Lung (tissue), 12 donors: ENCODE results near the gene IGSF21. TPM values are rescaled to one million over a fixed set of nuclear protein-coding genes. Genes with fewer than 3 reads are reported as not detected.
A peak's percentile ranks its signal among the peaks of the same experiment; 100 is the strongest.

Experiments used
- ATAC-seq: fragments of 200-7000 bp; cut with Tn5 transposase; one replicate; pipeline ENCODE4 v1.9.1; 2020; ENCODE audit warnings: moderate number of reproducible peaks; ENCODE audit not compliant: insufficient read depth, low FRiP score
- DNase-seq, 3 donors: peaks; one replicate each; pipeline ENCODE4 v3.0.0-alpha.2; 2013 to 2017
- H3K27ac ChIP-seq, 2 donors: one replicate each; pipeline ENCODE4 v1.5.1; 2013; ENCODE audit warnings: mild to moderate bottlenecking in 2 of 2, moderate library complexity in 2 of 2, control low read depth in 1 of 2, inconsistent platforms in 1 of 2, low read depth in 1 of 2, low read length in 1 of 2
- H3K27me3 ChIP-seq, 3 donors: one replicate each; pipeline ENCODE4 v1.5.1; 2013; ENCODE audit warnings: low read length in 2 of 3; ENCODE audit not compliant: control insufficient read depth in 3 of 3, insufficient read depth in 3 of 3
- H3K36me3 ChIP-seq, 4 donors: one replicate each; pipeline ENCODE4 v1.5.1; 2013; ENCODE audit warnings: low read length in 4 of 4, mild to moderate bottlenecking in 1 of 4, moderate library complexity in 1 of 4; ENCODE audit not compliant: control insufficient read depth in 4 of 4, insufficient read depth in 4 of 4
- H3K4me1 ChIP-seq, 5 donors: one replicate each; pipeline ENCODE4 v1.5.1; 2013; ENCODE audit warnings: low read length in 5 of 5, mild to moderate bottlenecking in 2 of 5, moderate library complexity in 1 of 5; ENCODE audit not compliant: control insufficient read depth in 5 of 5, insufficient read depth in 5 of 5
- H3K4me3 ChIP-seq: one replicate; pipeline ENCODE4 v1.5.1; 2013; ENCODE audit warnings: mild to moderate bottlenecking, control low read depth, moderate library complexity
- H3K9ac ChIP-seq, 2 donors: one replicate each; pipeline ENCODE4 v1.5.1; 2013; ENCODE audit warnings: low read length in 2 of 2, control low read depth in 1 of 2; ENCODE audit not compliant: insufficient read depth in 1 of 2
- H3K9me3 ChIP-seq, 4 donors: one replicate each; pipeline ENCODE4 v1.5.1; 2013; ENCODE audit warnings: low read length in 3 of 4, mild to moderate bottlenecking in 1 of 4, moderate library complexity in 1 of 4; ENCODE audit not compliant: control insufficient read depth in 4 of 4, insufficient read depth in 3 of 4
- CTCF ChIP-seq: IDR thresholded peaks from 2 replicates; pipeline ENCODE4 v1.5.1; 2012; ENCODE audit warnings: mild to moderate bottlenecking; ENCODE audit errors: control extremely low read depth, extremely low read depth
- WGBS, 2 donors: extraction: QIAGEN DNeasy Blood & Tissue Kit; methylation state at CpG; one replicate each; pipeline ENCODE4 v1.1.7; 2013; 5-methylcytosine and 5-hydroxymethylcytosine counted together
- polyA plus RNA-seq, 2 donors: library from polyadenylated mRNA; stranded (reverse); fragments of 200-250 nt; gene quantifications; one replicate each; pipeline ENCODE4 v1.2.1, GENCODE V29; 2013
- total RNA-seq, 2 donors: library from RNA; depleted of rRNA in 1 of 2; stranded (reverse); fragments of >200 nt in 1 of 2; gene quantifications; one replicate each; pipeline ENCODE4 v1.2.1, GENCODE V29; 2014 to 2021
- donor health status: control.
- donor health status: control.
- donor health status: Bipolar disorder and iron deficiency.
- donor health status: healthy.
- donor health status: DM: yes; HTN: yes; CAD: no.

IGSF21 gene
- total and polyA plus RNA-seq, 4 donors, result 0.18 to 2.6 (median 0.62) TPM

- H3K4me1 ChIP-seq, result peaks cover 0 to 12% (median 3%) of the 10 kb centered on the region in 5 donors
- H3K4me3 ChIP-seq, result no peak overlapping the region
- H3K27ac ChIP-seq, result no peak overlapping the region
- DNase-seq, result no peak
- H3K9me3 ChIP-seq, result peaks cover 0 to 9% (median 1%) of the 10 kb centered on the region in 4 donors
- ATAC-seq, result no peak
- 70 to 75% methylated on average over 5 of the region's 5 CpGs for WGBS, 2 donors
- TF ChIP-seq CTCF, result no peak
- H3K9ac ChIP-seq, result no peak overlapping the region
- no peaks in the 10 kb centered on the region for H3K36me3 ChIP-seq
- H3K27me3 ChIP-seq, result peaks cover 0 to 3% (median 0%) of the 10 kb centered on the region in 3 donors
Observed at GRCh38 chr1:18384059-18384458, 276.5 kb downstream of the IGSF21 start.

GRCh38 chr1:18384471-18384870 lies 276.9 kb downstream of the IGSF21 start:
- ATAC-seq (no peak), DNase-seq (peak; percentile 19 to 84 (median 71))
- peaks cover 0 to 9% (median 1%) of the 10 kb centered on the region in 4 donors for H3K9me3 ChIP-seq
- 19 to 43% methylated on average over 2 of the region's 2 CpGs for WGBS, 2 donors
- peaks cover 0 to 3% (median 0%) of the 10 kb centered on the region in 3 donors for H3K27me3 ChIP-seq
- H3K9ac ChIP-seq, result peak overlapping the region in 1 of 2 donors; percentile 80
- peaks cover 0 to 12% (median 3%) of the 10 kb centered on the region in 5 donors for H3K4me1 ChIP-seq
- no peak overlapping the region for H3K27ac ChIP-seq
- no peak overlapping the region for H3K4me3 ChIP-seq
- H3K36me3 ChIP-seq, result no peaks in the 10 kb centered on the region
- TF ChIP-seq CTCF, result no peak

- Histone ChIP-seq H3K4me1 (peaks cover 0 to 12% (median 3%) of the 10 kb centered on the region in 5 donors), H3K9me3 (peaks cover 0 to 2% (median 0%) of the 10 kb centered on the region in 4 donors), H3K27ac (no peak overlapping the region), H3K27me3 (peaks cover 0 to 3% (median 0%) of the 10 kb centered on the region in 3 donors), H3K9ac (peak overlapping the region in 1 of 2 donors; percentile 80), H3K36me3 (no peaks in the 10 kb centered on the region), H3K4me3 (no peak overlapping the region)
- WGBS, 2 donors, result 13 to 20% methylated on average over 9 of the region's 9 CpGs
- ATAC-seq (no peak), DNase-seq (peak; percentile 76 to 97 (median 95))
- TF ChIP-seq CTCF, result no peak
Observed at GRCh38 chr1:18385239-18385790, 277.7 kb downstream of the IGSF21 start.
